Ovary (tissue), 9 donors: ENCODE measurements around the gene ERI3. TPM values are rescaled to one million over a fixed set of nuclear protein-coding genes. Genes with fewer than 3 reads are reported as not detected.

Experiments used
- DNase-seq, 5 donors: peaks; one replicate each; pipeline ENCODE4 v3.0.0-alpha.2; 2019 to 2020
- H3K27ac ChIP-seq, 2 donors: fragments of 200-600 bp; one replicate each; pipeline versions ENCODE4 v1.5.1 to v1.8.0; 2019 to 2022
- H3K27me3 ChIP-seq: fragments of 200-600 bp; one replicate; pipeline ENCODE4 v1.8.0; 2022
- H3K36me3 ChIP-seq: fragments of 200-600 bp; sonication (generic); one replicate; pipeline ENCODE4 v1.5.1; 2019
- H3K4me1 ChIP-seq: one replicate; pipeline ENCODE4 v1.8.1; 2013; ENCODE audit warnings: mild to moderate bottlenecking, moderate library complexity; ENCODE audit not compliant: insufficient read depth
- H3K4me3 ChIP-seq: fragments of 200-600 bp; sonication (generic); one replicate; pipeline ENCODE4 v1.5.1; 2017
- H3K9me3 ChIP-seq, 2 donors: fragments of 200-600 bp in 1 of 2; sonication (generic) in 1 of 2; one replicate each; pipeline versions ENCODE4 v1.5.1 to v1.8.1; 2013 to 2019; ENCODE audit warnings: mild to moderate bottlenecking in 1 of 2, moderate library complexity in 1 of 2
- CTCF ChIP-seq, 3 donors: fragments of 450-650 bp in 2 of 3; fragments of 200-600 bp in 1 of 3; IDR thresholded peaks; one replicate each; pipeline versions ENCODE4 v1.5.1 to v1.8.0; 2016 to 2022; ENCODE audit warnings: antibody characterized with exemption in 3 of 3, mild to moderate bottlenecking in 1 of 3
- EP300 ChIP-seq: sonication (generic); formaldehyde crosslinking; IDR thresholded peaks from one replicate; pipeline ENCODE4 v1.6.1; 2017; ENCODE audit warnings: antibody characterized with exemption
- POLR2A ChIP-seq: fragments of 450-650 bp; IDR thresholded peaks from one replicate; pipeline ENCODE4 v1.6.1; 2017; ENCODE audit warnings: antibody characterized with exemption, mild to moderate bottlenecking, moderate library complexity
- WGBS, 3 donors: extraction: QIAGEN DNeasy Blood & Tissue Kit in 1 of 3; methylation state at CpG; one replicate each; pipeline versions ENCODE4 v1.1.5 to v1.1.7; 2013 to 2017; 5-methylcytosine and 5-hydroxymethylcytosine counted together
- intact Hi-C, 4 donors: fragments of 100-400 bp; cut with DNase I; formaldehyde crosslinking; loops; one replicate each; pipeline versions ENCODE4 v1.11.0 to v1.15.1; 2022 to 2023
- polyA plus RNA-seq, 2 donors: library from polyadenylated mRNA; stranded (reverse); fragments of 200-250 nt in 1 of 2; fragments of 350-450 nt in 1 of 2; fragmentation: Illumina TruSeq in 1 of 2; extraction: RNeasy Lipid Tissue Mini Kit (QIAGEN cat#74804) in 1 of 2; gene quantifications; one replicate each; pipeline ENCODE4 v1.2.3, GENCODE V29; 2013 to 2014
- total RNA-seq, 7 donors: library from RNA; depleted of rRNA in 2 of 7; stranded (reverse); fragments of >200 nt in 2 of 7; fragmentation: NEBNext Ultra II Directional in 3 of 7; extraction: Animal tissue kit (Norgen Biotek cat#: 25700) in 3 of 7; gene quantifications; one replicate each; pipeline versions ENCODE4 v1.1.0 to v1.2.4, GENCODE V29; 2016 to 2023
- donor health status: DM: no; HTN: no; CAD: no; lungs with moderate emphysema.
- donor health status: DM: no; HTN: no; CAD: no.
- donor health status: Bipolar disorder and iron deficiency.
- donor health status: DM: yes; HTN: yes; CAD: no.
- donor health status: DM: no; HTN: no; CAD: no.
- donor health status: DM: yes; HTN: yes; CAD: no.

The ERI3 gene
- total and polyA plus RNA-seq, 9 donors = 35.4 to 67.0 (median 48.9) TPM

- intact Hi-C loops = no loop called here
- H3K27me3 ChIP-seq = no peaks in the 10 kb centered on the region
- H3K4me3 ChIP-seq = no peak overlapping the region
- no peaks in the 10 kb centered on the region for H3K36me3 ChIP-seq
- no peak for TF ChIP-seq CTCF (IDR thresholded peaks at IDR 0.05)
- no peak for TF ChIP-seq EP300
- no peak for TF ChIP-seq POLR2A
- H3K27ac ChIP-seq = no peak overlapping the region
- 91 to 95% (median 92%) methylated on average over 4 of the region's 4 CpGs for WGBS, 3 donors
- H3K9me3 ChIP-seq = no peaks in the 10 kb centered on the region
- H3K4me1 ChIP-seq = no peaks in the 10 kb centered on the region
- DNase-seq = no peak
These were observed 66.2 kb downstream of the ERI3 start for GRCh38 chr1:44288883-44289282.

- DNase-seq = no peak
- intact Hi-C loops = no loop called here
- TF ChIP-seq EP300 = no peak
- Histone ChIP-seq H3K9me3 (no peaks in the 10 kb centered on the region), H3K4me3 (no peak overlapping the region), H3K27me3 (no peaks in the 10 kb centered on the region), H3K36me3 (no peaks in the 10 kb centered on the region), H3K4me1 (no peaks in the 10 kb centered on the region), H3K27ac (no peak overlapping the region)
- 48 to 86% (median 74%) methylated on average over 2 of the region's 2 CpGs for WGBS, 3 donors
These were observed 70.9 kb downstream of the ERI3 start for GRCh38 chr1:44284184-44284583.

GRCh38 chr1:44283524-44284173, 71.4 kb downstream of the ERI3 start:
- no peaks in the 10 kb centered on the region for H3K27me3 ChIP-seq
- no peaks in the 10 kb centered on the region for H3K36me3 ChIP-seq
- intact Hi-C loops = no loop called here
- H3K27ac ChIP-seq = no peak overlapping the region
- H3K4me1 ChIP-seq = no peaks in the 10 kb centered on the region
- no peak for DNase-seq
- 76 to 83% (median 78%) methylated on average over 3 of the region's 3 CpGs for WGBS, 3 donors
- no peak overlapping the region for H3K4me3 ChIP-seq
- TF ChIP-seq EP300 (no peak), POLR2A (no peak), CTCF (IDR thresholded peaks at IDR 0.05) (no peak)
- H3K9me3 ChIP-seq = no peaks in the 10 kb centered on the region

- H3K4me3 ChIP-seq = no peak overlapping the region
- no peaks in the 10 kb centered on the region for H3K4me1 ChIP-seq
- DNase-seq = no peak
- no peak overlapping the region for H3K27ac ChIP-seq
- H3K36me3 ChIP-seq = no peaks in the 10 kb centered on the region
- WGBS, 3 donors = 85 to 91% (median 91%) methylated on average over 8 of the region's 8 CpGs
- intact Hi-C loops = no loop called here
- no peaks in the 10 kb centered on the region for H3K9me3 ChIP-seq
- TF ChIP-seq POLR2A (no peak), EP300 (no peak), CTCF (IDR thresholded peaks at IDR 0.05) (no peak)
- no peaks in the 10 kb centered on the region for H3K27me3 ChIP-seq
These were observed 72.2 kb downstream of the ERI3 start for GRCh38 chr1:44282704-44283426.
